ENCODE measurements around the gene ELL.

ELL gene

GRCh38 chr19:18421371-18421959 lies 100.4 kb downstream of the ELL start:
- no peak for TF ChIP-seq CTCF (IDR thresholded peaks at IDR 0.05; ENCODE audit: low read depth, low read length, missing control alignments)
- H3K4me3 ChIP-seq (replicated peaks; ENCODE audit: low read depth, low read length) = peak overlapping the region; percentile 85
- no peak for DNase-seq (ENCODE audit: extremely low read depth, low read depth)

GRCh38 chr19:18420930-18421329 lies 100.9 kb downstream of the ELL start:
- no peak for TF ChIP-seq CTCF (IDR thresholded peaks at IDR 0.05; ENCODE audit: low read depth, low read length, missing control alignments)
- DNase-seq (ENCODE audit: extremely low read depth, low read depth) = no peak
- peak overlapping the region; percentile 85 for H3K4me3 ChIP-seq (replicated peaks; ENCODE audit: low read depth, low read length)

- DNase-seq (ENCODE audit: extremely low read depth, low read depth) = no peak
- no peak for TF ChIP-seq CTCF (IDR thresholded peaks at IDR 0.05; ENCODE audit: low read depth, low read length, missing control alignments)
- peak overlapping the region; percentile 85 for H3K4me3 ChIP-seq (replicated peaks; ENCODE audit: low read depth, low read length)
These were observed 102.0 kb downstream of the ELL start for GRCh38 chr19:18419699-18420460.

GRCh38 chr19:18419195-18419698 lies 102.6 kb downstream of the ELL start, which contains the start of gene SSBP4:
Gene SSBP4 (plus strand): TSS chr19:18419398. CDS start chr19:18419649, 251 bp downstream.
- TF ChIP-seq CTCF (IDR thresholded peaks at IDR 0.05; ENCODE audit: low read depth, low read length, missing control alignments) = no peak
- DNase-seq (ENCODE audit: extremely low read depth, low read depth) = no peak
- peak within 1 kb of the TSS; percentile 85 for H3K4me3 ChIP-seq (replicated peaks; ENCODE audit: low read depth, low read length)

- no peak for TF ChIP-seq CTCF (IDR thresholded peaks at IDR 0.05; ENCODE audit: low read depth, low read length, missing control alignments)
- DNase-seq (ENCODE audit: extremely low read depth, low read depth) = no peak
- peak overlapping the region; percentile 85 for H3K4me3 ChIP-seq (replicated peaks; ENCODE audit: low read depth, low read length)
These were observed 103.2 kb downstream of the ELL start for GRCh38 chr19:18418483-18419194.

- no peak for DNase-seq (ENCODE audit: extremely low read depth, low read depth)
- peak overlapping the region; percentile 43 for H3K4me3 ChIP-seq (replicated peaks; ENCODE audit: low read depth, low read length)
- TF ChIP-seq CTCF (IDR thresholded peaks at IDR 0.05; ENCODE audit: low read depth, low read length, missing control alignments) = no peak
These were observed 103.8 kb downstream of the ELL start for GRCh38 chr19:18418029-18418482.
